Measurements from ENCODE around the gene MCC. TPM values are rescaled to one million over a fixed set of nuclear protein-coding genes. Genes with fewer than 3 reads are reported as not detected.

Gene MCC
- total RNA-seq, 1 donor from 2014 or later = 2.5 TPM

- no peaks in the 10 kb centered on the region for H3K9me3 Mint-ChIP-seq
- Histone ChIP-seq H3K27me3 (no peaks in the 10 kb centered on the region), H4K20me1 (ENCODE audit: low read depth) (no peaks in the 10 kb centered on the region), H3K79me2 (ENCODE audit: low read depth) (no peaks in the 10 kb centered on the region), H3K27ac (no peak overlapping the region), H3K36me3 (no peaks in the 10 kb centered on the region), H3K4me1 (no peaks in the 10 kb centered on the region), H3K4me3 (no peak overlapping the region), H2AFZ (replicated peaks) (no peak overlapping the region), H3F3A (ENCODE audit: low read depth) (no peaks in the 10 kb centered on the region), H3K9ac (no peak overlapping the region), H3K9me3 (ENCODE audit: low read depth) (no peaks in the 10 kb centered on the region), H3K4me2 (no peak overlapping the region)
- H3K4me1 Mint-ChIP-seq = no peaks in the 10 kb centered on the region
- H3K27ac Mint-ChIP-seq = no peak overlapping the region
- no peaks in the 10 kb centered on the region for H3K36me3 Mint-ChIP-seq
- TF ChIP-seq EZH2phosphoT487 (IDR thresholded peaks at IDR 0.05) = no peak
- TF ChIP-seq CTCF (IDR thresholded peaks at IDR 0.05) = no peak
- TF ChIP-seq EZH2 (IDR thresholded peaks at IDR 0.05) = no peak
- DNase-seq (ENCODE audit: low spot score) = no peak
- H3K27me3 Mint-ChIP-seq (ENCODE audit: insufficient read depth, low read depth) = no peaks in the 10 kb centered on the region
- no peak overlapping the region for H3K4me3 Mint-ChIP-seq
These were observed 168.8 kb downstream of the MCC start for GRCh38 chr5:113319256-113320053.

- Histone ChIP-seq H3K4me1 (no peaks in the 10 kb centered on the region), H3F3A (ENCODE audit: low read depth) (no peaks in the 10 kb centered on the region), H3K27ac (no peak overlapping the region), H3K4me3 (no peak overlapping the region), H3K4me2 (no peak overlapping the region), H3K36me3 (no peaks in the 10 kb centered on the region), H3K27me3 (no peaks in the 10 kb centered on the region), H3K9ac (no peak overlapping the region), H4K20me1 (ENCODE audit: low read depth) (no peaks in the 10 kb centered on the region), H3K9me3 (ENCODE audit: low read depth) (no peaks in the 10 kb centered on the region), H3K79me2 (ENCODE audit: low read depth) (no peaks in the 10 kb centered on the region), H2AFZ (replicated peaks) (no peak overlapping the region)
- H3K27ac Mint-ChIP-seq = no peak overlapping the region
- H3K27me3 Mint-ChIP-seq (ENCODE audit: insufficient read depth, low read depth) = no peaks in the 10 kb centered on the region
- DNase-seq (ENCODE audit: low spot score) = no peak
- no peaks in the 10 kb centered on the region for H3K9me3 Mint-ChIP-seq
- TF ChIP-seq EZH2 (IDR thresholded peaks at IDR 0.05) (no peak), CTCF (IDR thresholded peaks at IDR 0.05) (no peak), EZH2phosphoT487 (IDR thresholded peaks at IDR 0.05) (no peak)
- no peaks in the 10 kb centered on the region for H3K36me3 Mint-ChIP-seq
- no peaks in the 10 kb centered on the region for H3K4me1 Mint-ChIP-seq
- H3K4me3 Mint-ChIP-seq = no peak overlapping the region
These were observed 170.6 kb downstream of the MCC start for GRCh38 chr5:113317636-113318035.

GRCh38 chr5:113311301-113311700 is 177.0 kb downstream of the MCC start:
- Histone ChIP-seq H4K20me1 (ENCODE audit: low read depth) (no peaks in the 10 kb centered on the region), H3K9me3 (ENCODE audit: low read depth) (no peaks in the 10 kb centered on the region), H3K36me3 (no peaks in the 10 kb centered on the region), H3K27me3 (no peaks in the 10 kb centered on the region), H2AFZ (replicated peaks) (no peak overlapping the region), H3K4me1 (no peaks in the 10 kb centered on the region), H3F3A (ENCODE audit: low read depth) (no peaks in the 10 kb centered on the region), H3K27ac (no peak overlapping the region), H3K9ac (no peak overlapping the region), H3K4me3 (no peak overlapping the region), H3K79me2 (ENCODE audit: low read depth) (no peaks in the 10 kb centered on the region), H3K4me2 (no peak overlapping the region)
- H3K4me1 Mint-ChIP-seq = no peaks in the 10 kb centered on the region
- no peak overlapping the region for H3K4me3 Mint-ChIP-seq
- no peak overlapping the region for H3K27ac Mint-ChIP-seq
- no peaks in the 10 kb centered on the region for H3K36me3 Mint-ChIP-seq
- DNase-seq (ENCODE audit: low spot score) = no peak
- no peaks in the 10 kb centered on the region for H3K27me3 Mint-ChIP-seq (ENCODE audit: insufficient read depth, low read depth)
- no peak for TF ChIP-seq CTCF (IDR thresholded peaks at IDR 0.05)
- TF ChIP-seq EZH2phosphoT487 (IDR thresholded peaks at IDR 0.05) = no peak
- TF ChIP-seq EZH2 (IDR thresholded peaks at IDR 0.05) = no peak
- H3K9me3 Mint-ChIP-seq = no peaks in the 10 kb centered on the region
